ENCODE measurements around the gene PTPRD.

PTPRD gene

DNA sequence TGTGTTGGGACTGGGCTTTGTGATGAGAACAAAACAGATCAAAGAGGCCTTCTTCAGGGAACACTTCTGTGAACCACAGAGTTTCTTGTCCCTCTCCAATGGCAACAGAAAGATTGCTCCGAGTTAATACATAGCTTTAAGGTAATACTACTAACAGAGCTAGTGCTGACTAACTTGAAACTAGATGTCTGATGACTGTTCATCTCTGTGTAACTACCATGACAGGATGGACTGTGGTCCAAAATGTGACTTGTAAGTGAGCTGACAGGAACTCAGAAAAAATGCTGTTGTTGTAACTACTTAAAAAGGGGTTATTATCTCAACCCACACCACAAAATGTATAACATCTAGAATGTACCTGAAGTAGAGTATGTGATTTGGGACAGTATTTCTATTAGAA, 2183.0 kb downstream of the PTPRD start:
- H3K36me3 ChIP-seq (ENCODE audit: control insufficient read depth in 2 of 2, insufficient read depth in 1 of 2, low read length in 2 of 2) = no peaks in the 10 kb centered on the region
- no peak overlapping the region for H3K27ac ChIP-seq (ENCODE audit: extremely low read depth, low read depth, low read length)
- no peak for TF ChIP-seq BCL11A (tag by site-specific recombination; IDR thresholded peaks at IDR 0.05; ENCODE audit: low read depth)
- no peak for TF ChIP-seq ZNF239 (tag by site-specific recombination; IDR thresholded peaks at IDR 0.05)
- TF ChIP-seq ZEB2 (tag by site-specific recombination; IDR thresholded peaks at IDR 0.05) = no peak
- TF ChIP-seq ZNF433 (tag by site-specific recombination; IDR thresholded peaks at IDR 0.05; ENCODE audit: low read depth) = no peak
- no peak for TF ChIP-seq ZIC2 (tag by site-specific recombination; IDR thresholded peaks at IDR 0.05)
- TF ChIP-seq ZNF707 (tag by site-specific recombination; IDR thresholded peaks at IDR 0.05) = no peak
- TF ChIP-seq, protein P1, sequence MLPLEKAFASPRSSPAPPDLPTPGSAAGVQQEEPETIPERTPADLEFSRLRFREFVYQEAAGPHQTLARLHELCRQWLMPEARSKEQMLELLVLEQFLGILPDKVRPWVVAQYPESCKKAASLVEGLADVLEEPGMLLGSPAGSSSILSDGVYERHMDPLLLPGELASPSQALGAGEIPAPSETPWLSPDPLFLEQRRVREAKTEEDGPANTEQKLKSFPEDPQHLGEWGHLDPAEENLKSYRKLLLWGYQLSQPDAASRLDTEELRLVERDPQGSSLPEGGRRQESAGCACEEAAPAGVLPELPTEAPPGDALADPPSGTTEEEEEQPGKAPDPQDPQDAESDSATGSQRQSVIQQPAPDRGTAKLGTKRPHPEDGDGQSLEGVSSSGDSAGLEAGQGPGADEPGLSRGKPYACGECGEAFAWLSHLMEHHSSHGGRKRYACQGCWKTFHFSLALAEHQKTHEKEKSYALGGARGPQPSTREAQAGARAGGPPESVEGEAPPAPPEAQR (tag by site-specific recombination; IDR thresholded peaks at IDR 0.05) = no peak
- no peak for TF ChIP-seq MZF1 (tag by site-specific recombination; IDR thresholded peaks at IDR 0.05; ENCODE audit: borderline replicate concordance)
- TF ChIP-seq ZNF658 (tag by site-specific recombination; IDR thresholded peaks at IDR 0.05) = no peak
- no peak for TF ChIP-seq ZNF561 (tag by site-specific recombination; IDR thresholded peaks at IDR 0.05; ENCODE audit: borderline replicate concordance)
- TF ChIP-seq, protein P2, sequence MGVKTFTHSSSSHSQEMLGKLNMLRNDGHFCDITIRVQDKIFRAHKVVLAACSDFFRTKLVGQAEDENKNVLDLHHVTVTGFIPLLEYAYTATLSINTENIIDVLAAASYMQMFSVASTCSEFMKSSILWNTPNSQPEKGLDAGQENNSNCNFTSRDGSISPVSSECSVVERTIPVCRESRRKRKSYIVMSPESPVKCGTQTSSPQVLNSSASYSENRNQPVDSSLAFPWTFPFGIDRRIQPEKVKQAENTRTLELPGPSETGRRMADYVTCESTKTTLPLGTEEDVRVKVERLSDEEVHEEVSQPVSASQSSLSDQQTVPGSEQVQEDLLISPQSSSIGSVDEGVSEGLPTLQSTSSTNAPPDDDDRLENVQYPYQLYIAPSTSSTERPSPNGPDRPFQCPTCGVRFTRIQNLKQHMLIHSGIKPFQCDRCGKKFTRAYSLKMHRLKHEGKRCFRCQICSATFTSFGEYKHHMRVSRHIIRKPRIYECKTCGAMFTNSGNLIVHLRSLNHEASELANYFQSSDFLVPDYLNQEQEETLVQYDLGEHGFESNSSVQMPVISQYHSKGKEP (tag by site-specific recombination; IDR thresholded peaks at IDR 0.05) = no peak
- no peak for TF ChIP-seq ZNF366 (tag by site-specific recombination; conservative IDR thresholded peaks at IDR 0.05)
- CTCF ChIA-PET = interaction anchor here (0.6 kb wide), 1 partner anchor 185 kb away, joined by 3 read pairs; no protein-coding TSS in a partner anchor
- H3K4me3 ChIP-seq (ENCODE audit: low read depth, low read length) = no peak overlapping the region
- no peaks in the 10 kb centered on the region for H3K4me1 ChIP-seq (ENCODE audit: control insufficient read depth, insufficient read depth, low read length)
- POLR2A ChIA-PET = no interaction called here
- no peaks in the 10 kb centered on the region for H3K9me3 ChIP-seq (ENCODE audit: control insufficient read depth, insufficient read depth, low read depth, low read length)

DNA sequence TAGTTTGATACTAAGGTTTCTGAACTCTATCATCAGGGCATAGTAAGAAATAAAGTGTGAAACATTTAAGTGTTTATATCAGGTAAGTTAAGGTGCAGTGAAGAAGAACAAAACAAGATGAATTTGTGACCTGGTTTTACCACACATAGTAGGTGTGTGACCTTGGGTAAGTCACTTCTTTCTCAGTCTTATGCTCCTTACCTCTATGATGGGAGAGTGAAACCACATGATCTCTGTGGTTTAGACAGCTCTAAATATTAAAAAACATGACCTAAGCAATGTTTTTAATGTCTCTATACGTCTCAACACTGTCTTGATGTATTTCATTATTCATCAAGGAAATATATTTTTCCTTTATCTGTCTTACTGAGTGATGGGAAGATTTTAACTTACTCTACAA, 2183.6 kb downstream of the PTPRD start:
- CTCF ChIA-PET = no interaction called here
- H3K9me3 ChIP-seq (ENCODE audit: control insufficient read depth, insufficient read depth, low read depth, low read length) = no peaks in the 10 kb centered on the region
- H3K4me3 ChIP-seq (ENCODE audit: low read depth, low read length) = no peak overlapping the region
- H3K36me3 ChIP-seq (ENCODE audit: control insufficient read depth in 2 of 2, insufficient read depth in 1 of 2, low read length in 2 of 2) = no peaks in the 10 kb centered on the region
- H3K4me1 ChIP-seq (ENCODE audit: control insufficient read depth, insufficient read depth, low read length) = no peaks in the 10 kb centered on the region
- POLR2A ChIA-PET = no interaction called here
- no peak for TF ChIP-seq FEZF1 (tag by site-specific recombination; IDR thresholded peaks at IDR 0.05)
- no peak overlapping the region for H3K27ac ChIP-seq (ENCODE audit: extremely low read depth, low read depth, low read length)

DNA sequence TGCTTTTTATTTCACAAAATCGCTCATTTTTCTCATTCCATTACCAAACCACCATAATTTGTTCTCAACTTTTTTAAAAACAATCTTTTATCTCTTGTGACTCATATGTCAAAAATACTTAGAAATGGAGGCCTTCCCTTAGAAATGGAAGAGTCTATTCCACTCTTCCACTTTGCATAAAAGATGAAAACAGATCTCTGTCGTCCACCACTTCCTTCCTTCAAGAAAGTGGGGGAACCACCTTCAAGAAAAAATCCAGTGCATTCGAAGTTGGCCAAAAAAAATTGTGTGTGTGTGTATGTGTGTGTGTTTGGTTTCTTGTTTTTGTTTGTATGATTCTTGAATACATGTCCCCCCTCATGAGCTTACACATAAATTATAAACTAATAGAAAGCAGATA, 2184.4 kb downstream of the PTPRD start:
- no peaks in the 10 kb centered on the region for H3K4me1 ChIP-seq (ENCODE audit: control insufficient read depth, insufficient read depth, low read length)
- no peak for TF ChIP-seq ZEB2 (tag by site-specific recombination; IDR thresholded peaks at IDR 0.05)
- TF ChIP-seq SALL2 (tag by site-specific recombination; IDR thresholded peaks at IDR 0.05; ENCODE audit: borderline replicate concordance) = no peak
- TF ChIP-seq, protein P3, sequence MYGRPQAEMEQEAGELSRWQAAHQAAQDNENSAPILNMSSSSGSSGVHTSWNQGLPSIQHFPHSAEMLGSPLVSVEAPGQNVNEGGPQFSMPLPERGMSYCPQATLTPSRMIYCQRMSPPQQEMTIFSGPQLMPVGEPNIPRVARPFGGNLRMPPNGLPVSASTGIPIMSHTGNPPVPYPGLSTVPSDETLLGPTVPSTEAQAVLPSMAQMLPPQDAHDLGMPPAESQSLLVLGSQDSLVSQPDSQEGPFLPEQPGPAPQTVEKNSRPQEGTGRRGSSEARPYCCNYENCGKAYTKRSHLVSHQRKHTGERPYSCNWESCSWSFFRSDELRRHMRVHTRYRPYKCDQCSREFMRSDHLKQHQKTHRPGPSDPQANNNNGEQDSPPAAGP (tag by site-specific recombination; IDR thresholded peaks at IDR 0.05) = no peak
- no peak for TF ChIP-seq ZNF544 (tag by site-specific recombination; IDR thresholded peaks at IDR 0.05)
- TF ChIP-seq, protein P4, sequence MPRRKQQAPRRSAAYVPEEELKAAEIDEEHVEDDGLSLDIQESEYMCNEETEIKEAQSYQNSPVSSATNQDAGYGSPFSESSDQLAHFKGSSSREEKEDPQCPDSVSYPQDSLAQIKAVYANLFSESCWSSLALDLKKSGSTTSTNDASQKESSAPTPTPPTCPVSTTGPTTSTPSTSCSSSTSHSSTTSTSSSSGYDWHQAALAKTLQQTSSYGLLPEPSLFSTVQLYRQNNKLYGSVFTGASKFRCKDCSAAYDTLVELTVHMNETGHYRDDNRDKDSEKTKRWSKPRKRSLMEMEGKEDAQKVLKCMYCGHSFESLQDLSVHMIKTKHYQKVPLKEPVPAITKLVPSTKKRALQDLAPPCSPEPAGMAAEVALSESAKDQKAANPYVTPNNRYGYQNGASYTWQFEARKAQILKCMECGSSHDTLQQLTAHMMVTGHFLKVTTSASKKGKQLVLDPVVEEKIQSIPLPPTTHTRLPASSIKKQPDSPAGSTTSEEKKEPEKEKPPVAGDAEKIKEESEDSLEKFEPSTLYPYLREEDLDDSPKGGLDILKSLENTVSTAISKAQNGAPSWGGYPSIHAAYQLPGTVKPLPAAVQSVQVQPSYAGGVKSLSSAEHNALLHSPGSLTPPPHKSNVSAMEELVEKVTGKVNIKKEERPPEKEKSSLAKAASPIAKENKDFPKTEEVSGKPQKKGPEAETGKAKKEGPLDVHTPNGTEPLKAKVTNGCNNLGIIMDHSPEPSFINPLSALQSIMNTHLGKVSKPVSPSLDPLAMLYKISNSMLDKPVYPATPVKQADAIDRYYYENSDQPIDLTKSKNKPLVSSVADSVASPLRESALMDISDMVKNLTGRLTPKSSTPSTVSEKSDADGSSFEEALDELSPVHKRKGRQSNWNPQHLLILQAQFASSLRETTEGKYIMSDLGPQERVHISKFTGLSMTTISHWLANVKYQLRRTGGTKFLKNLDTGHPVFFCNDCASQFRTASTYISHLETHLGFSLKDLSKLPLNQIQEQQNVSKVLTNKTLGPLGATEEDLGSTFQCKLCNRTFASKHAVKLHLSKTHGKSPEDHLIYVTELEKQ (tag by site-specific recombination; IDR thresholded peaks at IDR 0.05; ENCODE audit: borderline replicate concordance) = no peak
- TF ChIP-seq, protein P5, sequence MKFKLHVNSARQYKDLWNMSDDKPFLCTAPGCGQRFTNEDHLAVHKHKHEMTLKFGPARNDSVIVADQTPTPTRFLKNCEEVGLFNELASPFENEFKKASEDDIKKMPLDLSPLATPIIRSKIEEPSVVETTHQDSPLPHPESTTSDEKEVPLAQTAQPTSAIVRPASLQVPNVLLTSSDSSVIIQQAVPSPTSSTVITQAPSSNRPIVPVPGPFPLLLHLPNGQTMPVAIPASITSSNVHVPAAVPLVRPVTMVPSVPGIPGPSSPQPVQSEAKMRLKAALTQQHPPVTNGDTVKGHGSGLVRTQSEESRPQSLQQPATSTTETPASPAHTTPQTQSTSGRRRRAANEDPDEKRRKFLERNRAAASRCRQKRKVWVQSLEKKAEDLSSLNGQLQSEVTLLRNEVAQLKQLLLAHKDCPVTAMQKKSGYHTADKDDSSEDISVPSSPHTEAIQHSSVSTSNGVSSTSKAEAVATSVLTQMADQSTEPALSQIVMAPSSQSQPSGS (tag by site-specific recombination; IDR thresholded peaks at IDR 0.05; ENCODE audit: low read depth) = no peak
- no peak for TF ChIP-seq ZBTB21 (tag by site-specific recombination; IDR thresholded peaks at IDR 0.05)
- no peak for TF ChIP-seq ZNF555 (tag by site-specific recombination; conservative IDR thresholded peaks at IDR 0.05)
- no peak for TF ChIP-seq ZNF677 (tag by site-specific recombination; IDR thresholded peaks at IDR 0.05)
- CTCF ChIA-PET = no interaction called here
- no peak overlapping the region for H3K27ac ChIP-seq (ENCODE audit: extremely low read depth, low read depth, low read length)
- H3K36me3 ChIP-seq (ENCODE audit: control insufficient read depth in 2 of 2, insufficient read depth in 1 of 2, low read length in 2 of 2) = no peaks in the 10 kb centered on the region
- no peak overlapping the region for H3K4me3 ChIP-seq (ENCODE audit: low read depth, low read length)
- no peaks in the 10 kb centered on the region for H3K9me3 ChIP-seq (ENCODE audit: control insufficient read depth, insufficient read depth, low read depth, low read length)
- POLR2A ChIA-PET = no interaction called here
